ENCODE measurements around the gene ZNF598. TPM values are rescaled to one million over a fixed set of nuclear protein-coding genes. Genes with fewer than 3 reads are reported as not detected.

ZNF598 gene
- polyA plus RNA-seq, 4 donors = 26.7 to 51.9 (median 29.7) TPM

DNA sequence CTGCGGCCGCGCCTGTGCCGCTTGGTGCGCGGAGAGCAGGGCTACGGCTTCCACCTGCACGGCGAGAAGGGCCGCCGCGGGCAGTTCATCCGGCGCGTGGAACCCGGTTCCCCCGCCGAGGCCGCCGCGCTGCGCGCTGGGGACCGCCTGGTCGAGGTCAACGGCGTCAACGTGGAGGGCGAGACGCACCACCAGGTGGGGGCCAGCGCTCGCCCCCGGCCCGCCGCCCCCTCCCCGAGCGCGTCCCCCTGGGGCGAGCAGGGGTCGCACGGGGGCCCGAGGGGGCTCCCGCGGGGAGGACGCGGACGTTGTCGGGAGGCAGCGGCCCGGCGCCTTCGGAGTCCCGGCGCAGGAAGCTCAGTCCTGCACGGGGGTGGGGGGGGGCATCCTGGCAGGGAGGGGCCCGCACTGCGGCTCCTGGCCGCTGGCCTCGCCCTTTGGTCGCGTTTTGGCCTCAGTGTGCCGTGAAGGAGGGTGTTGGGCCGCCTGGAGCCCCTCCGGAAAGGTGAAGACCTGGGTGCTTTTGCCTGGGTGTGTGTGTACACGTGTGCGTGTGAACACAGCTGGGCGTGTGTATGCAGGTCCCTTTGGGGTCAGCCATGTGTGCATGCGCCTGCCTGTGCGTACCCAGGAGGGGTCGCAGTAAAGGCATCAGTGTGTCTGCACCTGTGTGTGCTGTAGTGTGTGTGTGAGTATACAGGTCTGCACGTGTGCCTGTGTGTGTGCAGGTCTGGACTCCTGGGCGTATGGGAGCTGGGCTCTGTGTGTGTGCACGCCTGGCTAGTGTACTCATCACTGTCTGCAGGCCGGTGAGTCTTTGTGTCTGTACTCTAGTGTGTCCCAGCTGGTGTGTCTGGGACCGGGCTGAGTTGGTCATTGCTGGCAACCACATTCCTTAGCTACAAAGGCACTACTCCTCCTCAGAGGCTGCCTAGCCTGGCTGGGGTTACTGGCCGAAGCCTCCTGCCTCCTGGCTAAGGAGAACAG is 17.7 kb upstream of the ZNF598 start:
- Histone ChIP-seq H3K27ac (ENCODE audit: low read depth in 1 of 3, low read length in 2 of 3) (peak overlapping the region in 1 of 3 donors; percentile 57), H3K27me3 (ENCODE audit: control insufficient read depth in 3 of 3, insufficient read depth in 3 of 3, low read length in 3 of 3) (peaks cover 0 to 30% (median 0%) of the 10 kb centered on the region in 3 donors), H3K4me1 (ENCODE audit: control insufficient read depth in 3 of 3, insufficient read depth in 2 of 3, low read depth in 1 of 3, low read length in 2 of 3) (peaks cover 0 to 27% (median 2%) of the 10 kb centered on the region in 3 donors), H3K4me3 (ENCODE audit: low read depth in 1 of 3, low read length in 3 of 3) (peak overlapping the region; percentile 53 to 65 (median 58)), H3K9me3 (ENCODE audit: control insufficient read depth in 2 of 2, insufficient read depth in 1 of 2, low read depth in 1 of 2, low read length in 1 of 2) (no peaks in the 10 kb centered on the region), H3K36me3 (ENCODE audit: control insufficient read depth in 3 of 3, insufficient read depth in 2 of 3, low read depth in 1 of 3, low read length in 3 of 3) (peaks cover 0 to 29% (median 0%) of the 10 kb centered on the region in 3 donors)
- 5 to 7% (median 6%) methylated on average over 45 to 76 of the region's 76 CpGs for WGBS, 3 donors
- DNase-seq = no peak
- no peak for FAIRE-seq

DNA sequence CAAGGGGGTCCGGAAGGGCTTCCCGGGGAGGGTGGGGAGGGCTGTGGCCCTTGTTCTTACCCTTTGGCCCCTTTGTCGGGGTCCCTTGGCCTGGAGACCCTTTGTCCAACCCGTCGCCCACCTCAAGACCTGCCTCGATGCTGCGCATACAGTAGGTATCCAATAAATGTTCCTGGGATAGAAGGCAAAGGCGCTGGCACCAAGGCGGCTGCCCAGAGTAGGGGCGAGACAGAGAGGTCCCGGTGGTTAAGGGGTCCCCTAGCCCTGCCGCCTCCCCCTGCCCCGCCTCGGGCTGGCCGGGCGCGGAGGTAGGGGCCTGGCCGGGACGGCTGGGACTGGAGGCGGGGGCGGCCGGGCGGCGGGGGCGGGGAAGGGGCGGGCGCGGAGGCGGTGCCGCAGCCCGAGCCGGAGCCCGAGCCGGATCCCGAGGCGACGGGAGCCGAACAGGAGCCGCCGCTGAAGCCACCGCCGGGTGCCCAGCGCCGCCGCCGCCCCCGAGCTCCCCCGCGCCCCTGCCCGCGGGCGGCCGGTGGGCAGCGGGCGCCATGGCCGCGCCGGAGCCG is 16.9 kb upstream of the ZNF598 start, which contains the start of gene NHERF2:
Gene NHERF2 (plus strand): TSS at position 442 of the 563 bp plus-strand sequence. CDS start 104 bp downstream, at position 546.
- no peak for FAIRE-seq
- DNase-seq = peak in 1 of 2 donors; percentile 36
- Histone ChIP-seq H3K27ac (ENCODE audit: low read depth in 1 of 3, low read length in 2 of 3) (peak within 1 kb of the TSS in 1 of 3 donors; percentile 57), H3K9me3 (ENCODE audit: control insufficient read depth in 2 of 2, insufficient read depth in 1 of 2, low read depth in 1 of 2, low read length in 1 of 2) (no peaks in the 10 kb centered on the region), H3K27me3 (ENCODE audit: control insufficient read depth in 3 of 3, insufficient read depth in 3 of 3, low read length in 3 of 3) (peaks cover 0 to 32% (median 0%) of the 10 kb centered on the region in 3 donors), H3K4me3 (ENCODE audit: low read depth in 1 of 3, low read length in 3 of 3) (peak within 1 kb of the TSS; percentile 53 to 65 (median 58)), H3K4me1 (ENCODE audit: control insufficient read depth in 3 of 3, insufficient read depth in 2 of 3, low read depth in 1 of 3, low read length in 2 of 3) (peaks cover 0 to 27% (median 2%) of the 10 kb centered on the region in 3 donors), H3K36me3 (ENCODE audit: control insufficient read depth in 3 of 3, insufficient read depth in 2 of 3, low read depth in 1 of 3, low read length in 3 of 3) (peaks cover 0 to 25% (median 0%) of the 10 kb centered on the region in 3 donors)
- 8 to 15% (median 10%) methylated on average over 21 to 59 of the region's 59 CpGs for WGBS, 3 donors

DNA sequence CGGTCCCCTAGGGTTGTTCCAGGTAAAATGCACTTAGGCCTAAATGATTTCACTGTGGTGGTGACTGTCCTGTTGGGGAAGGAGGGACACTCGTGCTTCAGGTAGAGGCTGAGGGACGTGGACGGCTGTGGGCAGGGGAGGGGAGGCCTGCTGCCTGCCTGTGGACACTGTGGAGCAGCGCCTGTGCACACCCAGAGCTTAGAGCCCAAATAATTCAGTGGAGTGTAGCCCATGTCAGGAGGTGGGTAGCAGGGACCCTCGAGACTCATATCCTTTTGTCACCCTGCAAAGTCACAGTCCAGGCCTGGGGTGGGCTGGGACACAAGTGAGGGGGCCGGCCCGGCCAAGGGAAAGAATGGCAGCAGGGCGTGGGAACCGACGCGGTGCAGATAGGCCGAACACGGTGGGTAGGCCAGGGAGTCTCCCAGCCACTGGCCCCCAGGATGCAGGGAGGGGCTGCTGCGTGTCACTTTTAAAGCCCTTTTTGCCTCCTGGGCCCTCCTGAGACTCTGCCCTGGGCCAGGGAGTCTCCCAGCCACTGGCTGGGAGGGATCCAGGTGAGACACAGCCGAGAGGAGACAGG is 16.3 kb upstream of the ZNF598 start:
- H3K27ac ChIP-seq (ENCODE audit: low read depth in 1 of 3, low read length in 2 of 3) = no peak overlapping the region
- no peaks in the 10 kb centered on the region for H3K9me3 ChIP-seq (ENCODE audit: control insufficient read depth in 2 of 2, insufficient read depth in 1 of 2, low read depth in 1 of 2, low read length in 1 of 2)
- FAIRE-seq = no peak
- WGBS, 3 donors = 78 to 83% (median 82%) methylated on average over 12 to 16 of the region's 16 CpGs
- H3K4me3 ChIP-seq (ENCODE audit: low read depth in 1 of 3, low read length in 3 of 3) = peak overlapping the region in 1 of 3 donors; percentile 28
- H3K36me3 ChIP-seq (ENCODE audit: control insufficient read depth in 3 of 3, insufficient read depth in 2 of 3, low read depth in 1 of 3, low read length in 3 of 3) = peaks cover 0 to 20% (median 0%) of the 10 kb centered on the region in 3 donors
- peaks cover 0 to 27% (median 2%) of the 10 kb centered on the region in 3 donors for H3K4me1 ChIP-seq (ENCODE audit: control insufficient read depth in 3 of 3, insufficient read depth in 2 of 3, low read depth in 1 of 3, low read length in 2 of 3)
- no peak for DNase-seq
- peaks cover 0 to 37% (median under 1%) of the 10 kb centered on the region in 3 donors for H3K27me3 ChIP-seq (ENCODE audit: control insufficient read depth in 3 of 3, insufficient read depth in 3 of 3, low read length in 3 of 3)

DNA sequence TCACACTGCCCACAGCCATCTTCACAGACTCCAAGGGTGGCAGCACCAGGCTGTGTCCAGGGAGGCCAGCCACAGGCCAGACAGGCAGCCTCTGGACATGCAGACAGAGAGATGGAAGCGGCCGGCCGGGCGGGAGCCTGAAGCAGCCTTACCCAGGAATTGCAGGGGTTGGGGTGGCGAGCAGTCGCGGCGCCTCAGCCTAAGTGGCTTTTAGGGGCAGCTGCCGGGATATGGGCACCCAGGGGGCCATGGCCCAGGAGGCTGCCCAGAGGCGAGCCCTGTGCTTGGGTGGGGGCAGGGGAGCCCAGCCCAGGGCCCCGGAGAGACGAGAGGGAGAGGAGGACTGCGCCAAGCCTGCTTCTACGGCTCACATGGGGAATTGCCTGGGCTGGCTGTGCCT is 15.6 kb upstream of the ZNF598 start:
- H3K27me3 ChIP-seq (ENCODE audit: control insufficient read depth in 3 of 3, insufficient read depth in 3 of 3, low read length in 3 of 3) = peaks cover 0 to 44% (median 7%) of the 10 kb centered on the region in 3 donors
- no peaks in the 10 kb centered on the region for H3K9me3 ChIP-seq (ENCODE audit: control insufficient read depth in 2 of 2, insufficient read depth in 1 of 2, low read depth in 1 of 2, low read length in 1 of 2)
- FAIRE-seq = no peak
- peaks cover 0 to 33% (median 2%) of the 10 kb centered on the region in 3 donors for H3K4me1 ChIP-seq (ENCODE audit: control insufficient read depth in 3 of 3, insufficient read depth in 2 of 3, low read depth in 1 of 3, low read length in 2 of 3)
- WGBS, 3 donors = 93 to 97% (median 95%) methylated on average over 14 of the region's 14 CpGs
- H3K4me3 ChIP-seq (ENCODE audit: low read depth in 1 of 3, low read length in 3 of 3) = no peak overlapping the region
- no peak for DNase-seq
- H3K27ac ChIP-seq (ENCODE audit: low read depth in 1 of 3, low read length in 2 of 3) = no peak overlapping the region
- H3K36me3 ChIP-seq (ENCODE audit: control insufficient read depth in 3 of 3, insufficient read depth in 2 of 3, low read depth in 1 of 3, low read length in 3 of 3) = peaks cover 0 to 14% (median 0%) of the 10 kb centered on the region in 3 donors

DNA sequence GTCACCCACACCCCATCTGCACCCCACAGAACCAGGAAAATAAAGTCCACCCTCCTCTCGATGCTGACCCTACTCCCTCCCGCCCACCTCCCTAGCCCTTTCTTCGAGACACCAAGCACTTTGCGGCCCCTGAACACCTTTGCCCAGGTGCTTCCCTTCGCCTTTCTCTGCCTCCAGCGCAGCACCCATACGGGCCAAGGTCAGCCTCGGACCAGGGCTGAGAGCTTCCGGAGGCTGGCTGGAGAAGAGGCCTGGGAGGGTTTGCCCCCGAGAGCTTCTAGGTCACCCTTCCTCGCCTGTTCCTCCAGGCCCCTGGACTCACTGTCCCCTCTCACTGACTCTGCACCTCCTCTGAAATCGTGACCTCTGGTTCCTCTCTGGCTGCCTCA is 14.4 kb upstream of the ZNF598 start:
- Histone ChIP-seq H3K27me3 (ENCODE audit: control insufficient read depth in 3 of 3, insufficient read depth in 3 of 3, low read length in 3 of 3) (peaks cover 0 to 54% (median 15%) of the 10 kb centered on the region in 3 donors), H3K36me3 (ENCODE audit: control insufficient read depth in 3 of 3, insufficient read depth in 2 of 3, low read depth in 1 of 3, low read length in 3 of 3) (peaks cover 0 to 4% (median 0%) of the 10 kb centered on the region in 3 donors), H3K27ac (ENCODE audit: low read depth in 1 of 3, low read length in 2 of 3) (peak overlapping the region in 2 of 3 donors; percentile 86 to 90), H3K4me3 (ENCODE audit: low read depth in 1 of 3, low read length in 3 of 3) (no peak overlapping the region), H3K4me1 (ENCODE audit: control insufficient read depth in 3 of 3, insufficient read depth in 2 of 3, low read depth in 1 of 3, low read length in 2 of 3) (peaks cover 0 to 36% (median 2%) of the 10 kb centered on the region in 3 donors), H3K9me3 (ENCODE audit: control insufficient read depth in 2 of 2, insufficient read depth in 1 of 2, low read depth in 1 of 2, low read length in 1 of 2) (no peaks in the 10 kb centered on the region)
- DNase-seq (no peak), FAIRE-seq (no peak)
- WGBS, 3 donors = 82 to 87% (median 84%) methylated on average over 12 of the region's 12 CpGs

DNA sequence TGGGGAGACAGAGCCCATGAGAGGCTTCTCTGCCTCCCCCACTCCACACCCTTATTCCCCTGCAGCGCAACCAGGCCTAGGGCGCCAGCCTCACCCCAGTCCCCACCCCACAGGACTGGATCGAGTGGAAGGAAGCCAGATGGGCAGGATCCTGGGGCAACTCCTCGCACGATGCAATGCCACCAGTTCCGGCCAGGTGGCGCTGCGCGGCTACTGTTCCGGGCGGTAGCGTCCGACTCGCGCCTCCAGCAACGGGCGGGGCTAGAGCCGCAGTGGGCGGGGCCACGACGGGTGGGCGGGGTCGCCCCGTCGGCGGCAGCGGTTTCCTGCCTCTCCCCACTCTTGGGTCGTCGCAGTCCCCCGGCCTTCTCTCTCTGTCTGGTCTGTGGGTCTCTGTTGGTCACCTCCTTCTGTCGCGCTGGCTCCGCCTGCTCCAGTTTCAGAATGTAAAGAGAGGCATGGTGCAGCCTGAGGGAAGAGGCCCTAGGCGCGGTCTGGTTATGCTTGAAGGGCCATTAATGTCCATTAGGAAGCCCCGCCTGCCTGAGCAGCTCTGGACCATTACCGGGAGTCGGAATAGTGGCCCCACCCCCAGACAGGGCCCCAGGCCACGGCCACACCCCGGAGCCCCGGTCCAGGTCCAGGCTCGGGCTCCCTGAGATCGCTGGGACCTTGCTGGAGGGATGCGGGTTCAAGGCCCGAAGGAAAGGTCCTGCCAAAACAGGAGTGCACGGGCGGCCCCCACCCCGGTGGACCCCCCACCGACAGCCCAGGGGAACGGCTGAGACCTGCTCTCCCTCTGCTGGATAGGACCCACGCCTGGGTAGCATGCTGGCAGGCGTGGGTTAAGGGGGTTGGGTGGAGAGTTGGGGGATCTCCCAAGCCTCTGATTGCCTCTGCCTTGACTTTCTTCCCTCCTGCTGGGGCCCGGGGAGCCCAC is 13.7 kb upstream of the ZNF598 start:
- DNase-seq = peak; percentile 91 to 96
- H3K36me3 ChIP-seq (ENCODE audit: control insufficient read depth in 3 of 3, insufficient read depth in 2 of 3, low read depth in 1 of 3, low read length in 3 of 3) = peaks cover 0 to 3% (median 0%) of the 10 kb centered on the region in 3 donors
- peak overlapping the region; percentile 61 to 90 (median 86) for H3K27ac ChIP-seq (ENCODE audit: low read depth in 1 of 3, low read length in 2 of 3)
- WGBS, 3 donors = 8 to 12% (median 11%) methylated on average over 49 to 53 of the region's 53 CpGs
- no peak for FAIRE-seq
- H3K4me1 ChIP-seq (ENCODE audit: control insufficient read depth in 3 of 3, insufficient read depth in 2 of 3, low read depth in 1 of 3, low read length in 2 of 3) = peaks cover 0 to 36% (median 2%) of the 10 kb centered on the region in 3 donors
- H3K27me3 ChIP-seq (ENCODE audit: control insufficient read depth in 3 of 3, insufficient read depth in 3 of 3, low read length in 3 of 3) = peaks cover 0 to 57% (median 17%) of the 10 kb centered on the region in 3 donors
- H3K4me3 ChIP-seq (ENCODE audit: low read depth in 1 of 3, low read length in 3 of 3) = peak overlapping the region in 2 of 3 donors; percentile 29 to 45
- H3K9me3 ChIP-seq (ENCODE audit: control insufficient read depth in 2 of 2, insufficient read depth in 1 of 2, low read depth in 1 of 2, low read length in 1 of 2) = no peaks in the 10 kb centered on the region

DNA sequence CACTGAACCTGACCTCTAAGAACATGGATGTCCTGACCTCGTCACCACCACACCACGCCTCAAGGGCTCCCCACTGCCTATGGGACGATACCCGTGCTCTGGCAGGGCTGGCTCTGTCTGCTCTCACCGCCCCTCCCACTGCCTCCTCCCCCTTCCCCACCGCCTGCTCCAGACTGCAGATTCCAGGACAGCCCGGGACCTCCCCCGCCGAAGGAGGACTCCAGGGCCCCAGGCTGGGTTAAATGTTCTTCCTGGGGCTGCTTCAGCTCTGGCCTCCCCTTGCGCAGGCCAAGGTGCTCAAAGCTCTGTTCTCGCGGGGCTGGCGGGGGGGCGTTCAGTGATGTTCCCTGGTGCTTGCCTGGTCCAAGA is 13.1 kb upstream of the ZNF598 start:
- no peaks in the 10 kb centered on the region for H3K9me3 ChIP-seq (ENCODE audit: control insufficient read depth in 2 of 2, insufficient read depth in 1 of 2, low read depth in 1 of 2, low read length in 1 of 2)
- peak overlapping the region in 1 of 3 donors; percentile 11 for H3K4me3 ChIP-seq (ENCODE audit: low read depth in 1 of 3, low read length in 3 of 3)
- FAIRE-seq = no peak
- peak overlapping the region in 1 of 3 donors; percentile 90 for H3K27ac ChIP-seq (ENCODE audit: low read depth in 1 of 3, low read length in 2 of 3)
- peaks cover 0 to 35% (median 2%) of the 10 kb centered on the region in 3 donors for H3K4me1 ChIP-seq (ENCODE audit: control insufficient read depth in 3 of 3, insufficient read depth in 2 of 3, low read depth in 1 of 3, low read length in 2 of 3)
- no peaks in the 10 kb centered on the region for H3K36me3 ChIP-seq (ENCODE audit: control insufficient read depth in 3 of 3, insufficient read depth in 2 of 3, low read depth in 1 of 3, low read length in 3 of 3)
- H3K27me3 ChIP-seq (ENCODE audit: control insufficient read depth in 3 of 3, insufficient read depth in 3 of 3, low read length in 3 of 3) = peaks cover 0 to 56% (median 17%) of the 10 kb centered on the region in 3 donors
- DNase-seq = no peak
- WGBS, 3 donors = 3 to 4% (median 4%) methylated on average over 13 to 14 of the region's 14 CpGs

Data from small intestine (tissue), 7 donors.